Liver (tissue), 9 donors: ENCODE results near the gene RDH12. TPM values are rescaled to one million over a fixed set of nuclear protein-coding genes. Genes with fewer than 3 reads are reported as not detected.
"Not testable (repeated sequence)": the region's sequence is repeated elsewhere in the genome, so short reads cannot be mapped to it uniquely, and the experiment has no call there.

Experiments used
- DNase-seq: peaks from one replicate; pipeline ENCODE4 v3.0.0-alpha.2; 2017; ENCODE audit warnings: low spot score
- H3K27ac ChIP-seq, 2 donors: one replicate each; pipeline ENCODE4 v1.7.0; 2013; ENCODE audit warnings: inconsistent platforms in 2 of 2, low read length in 2 of 2, control low read depth in 1 of 2, low read depth in 1 of 2, mild to moderate bottlenecking in 1 of 2
- H3K27me3 ChIP-seq, 4 donors: one replicate each; pipeline versions ENCODE4 v1.6.1 to v1.7.0; 2013; ENCODE audit warnings: low read length in 3 of 4, inconsistent platforms in 1 of 4, mild to moderate bottlenecking in 1 of 4, moderate library complexity in 1 of 4; ENCODE audit not compliant: control insufficient read depth in 4 of 4, insufficient read depth in 4 of 4
- H3K36me3 ChIP-seq, 4 donors: one replicate each; pipeline versions ENCODE4 v1.6.1 to v1.7.0; 2013; ENCODE audit warnings: low read length in 3 of 4, mild to moderate bottlenecking in 3 of 4, low read depth in 1 of 4, moderate library complexity in 1 of 4; ENCODE audit not compliant: control insufficient read depth in 4 of 4, insufficient read depth in 3 of 4
- H3K4me1 ChIP-seq, 4 donors: one replicate each; pipeline versions ENCODE4 v1.6.1 to v1.7.0; 2013; ENCODE audit warnings: low read length in 3 of 4, mild to moderate bottlenecking in 3 of 4, moderate library complexity in 1 of 4; ENCODE audit not compliant: control insufficient read depth in 4 of 4, insufficient read depth in 4 of 4
- H3K4me3 ChIP-seq, 3 donors: one replicate each; pipeline versions ENCODE4 v1.6.1 to v1.7.0; 2013; ENCODE audit warnings: low read length in 3 of 3, control low read depth in 1 of 3, low read depth in 1 of 3, mild to moderate bottlenecking in 1 of 3
- H3K9ac ChIP-seq, 2 donors: one replicate each; pipeline ENCODE4 v1.7.0; 2013; ENCODE audit warnings: low read length in 2 of 2, mild to moderate bottlenecking in 2 of 2, moderate library complexity in 2 of 2, control low read depth in 1 of 2, low read depth in 1 of 2
- H3K9me3 ChIP-seq, 4 donors: one replicate each; pipeline versions ENCODE4 v1.6.1 to v1.7.0; 2013; ENCODE audit warnings: low read length in 3 of 4; ENCODE audit not compliant: control insufficient read depth in 4 of 4
- ATF3 ChIP-seq: IDR thresholded peaks from 2 replicates; pipeline ENCODE4 v1.6.1; 2016; ENCODE audit warnings: antibody characterized with exemption
- EGR1 ChIP-seq, 2 donors: IDR thresholded peaks; 2 replicates each; pipeline ENCODE4 v1.6.1; 2016 to 2018; ENCODE audit warnings: antibody characterized with exemption in 2 of 2, low read depth in 2 of 2
- FOXA1 ChIP-seq: IDR thresholded peaks from 2 replicates; pipeline ENCODE4 v1.6.1; 2016; ENCODE audit warnings: antibody characterized with exemption
- FOXA2 ChIP-seq: IDR thresholded peaks from 2 replicates; pipeline ENCODE4 v1.6.1; 2016; ENCODE audit warnings: antibody characterized with exemption
- GABPA ChIP-seq, 2 donors: IDR thresholded peaks in 1 of 2; conservative IDR thresholded peaks in 1 of 2; 2 replicates each; pipeline ENCODE4 v1.6.1; 2016; ENCODE audit warnings: antibody characterized with exemption in 2 of 2, mild to moderate bottlenecking in 1 of 2, moderate library complexity in 1 of 2
- HNF4A ChIP-seq, 2 donors: conservative IDR thresholded peaks; 2 replicates each; pipeline ENCODE4 v1.6.1; 2016; ENCODE audit warnings: antibody characterized with exemption in 2 of 2, mild to moderate bottlenecking in 2 of 2
- HNF4G ChIP-seq: IDR thresholded peaks from 2 replicates; pipeline ENCODE4 v1.6.1; 2016; ENCODE audit warnings: antibody characterized with exemption
- JUND ChIP-seq, 2 donors: IDR thresholded peaks; 2 replicates each; pipeline ENCODE4 v1.6.1; 2016; ENCODE audit warnings: antibody characterized with exemption in 2 of 2
- MAX ChIP-seq: IDR thresholded peaks from 2 replicates; pipeline ENCODE4 v1.6.1; 2016; ENCODE audit warnings: antibody characterized with exemption
- NR2F2 ChIP-seq: IDR thresholded peaks from 2 replicates; pipeline ENCODE4 v1.6.1; 2016; ENCODE audit warnings: antibody characterized with exemption
- RAD21 ChIP-seq, 2 donors: IDR thresholded peaks; 2 replicates each; pipeline ENCODE4 v1.6.1; 2016; ENCODE audit warnings: antibody characterized with exemption in 2 of 2, mild to moderate bottlenecking in 2 of 2
- REST ChIP-seq: IDR thresholded peaks from 2 replicates; pipeline ENCODE4 v1.6.1; 2016; ENCODE audit warnings: antibody characterized with exemption, mild to moderate bottlenecking
- RXRA ChIP-seq, 2 donors: IDR thresholded peaks; 2 replicates each; pipeline ENCODE4 v1.6.1; 2017 to 2018; ENCODE audit warnings: antibody characterized with exemption in 2 of 2, mild to moderate bottlenecking in 1 of 2
- SP1 ChIP-seq: IDR thresholded peaks from 2 replicates; pipeline ENCODE4 v1.6.1; 2018; ENCODE audit warnings: antibody characterized with exemption, mild to moderate bottlenecking
- TAF1 ChIP-seq: conservative IDR thresholded peaks from 2 replicates; pipeline ENCODE4 v1.6.1; 2016; ENCODE audit warnings: antibody characterized with exemption, mild to moderate bottlenecking
- YY1 ChIP-seq: IDR thresholded peaks from 2 replicates; pipeline ENCODE4 v1.6.1; 2016; ENCODE audit warnings: antibody characterized with exemption, mild to moderate bottlenecking
- ZBTB33 ChIP-seq: IDR thresholded peaks from 2 replicates; pipeline ENCODE4 v1.6.1; 2016; ENCODE audit warnings: antibody characterized with exemption
- WGBS: extraction: QIAGEN DNeasy Blood & Tissue Kit; methylation state at CpG from one replicate; pipeline ENCODE4 v1.1.7; 2013; 5-methylcytosine and 5-hydroxymethylcytosine counted together
- polyA plus RNA-seq, 2 donors: library from polyadenylated mRNA; stranded (reverse) in 1 of 2; unstranded in 1 of 2; fragments of 200-250 nt in 1 of 2; fragments of >200 nt in 1 of 2; fragmentation: Nextera tagmentation in 1 of 2; extraction: Ambion mirVana in 1 of 2; gene quantifications; one replicate each; pipeline versions ENCODE4 v1.2.1 to v1.2.3, GENCODE V29; 2013 to 2015
- total RNA-seq, 2 donors: library from RNA; depleted of rRNA; stranded (reverse); fragments of >200 nt; gene quantifications; one replicate each; pipeline ENCODE4 v1.2.3, GENCODE V29; 2014
- donor health status: healthy.
- donor health status: healthy.
- donor health status: healthy.
- donor health status: healthy.
- donor health status: healthy.

RDH12 gene
- total and polyA plus RNA-seq, 4 donors: 0.09 to 3.4 (median 0.91) TPM

GRCh38 chr14:67709346-67709745 is 7.7 kb downstream of the RDH12 start:
- not testable (repeated sequence) for H3K27me3 ChIP-seq, H3K36me3 ChIP-seq, H3K27ac ChIP-seq, H3K4me3 ChIP-seq, H3K9ac ChIP-seq, DNase-seq, H3K9me3 ChIP-seq
- peaks cover 0 to 15% (median 10%) of the 10 kb centered on the region in 4 donors for H3K4me1 ChIP-seq
- peak in 1 of 2 donors; percentile 24 for TF ChIP-seq HNF4A (conservative IDR thresholded peaks at IDR 0.05)
- TF ChIP-seq ATF3: peak; percentile 48

GRCh38 chr14:67709796-67710195 is 8.1 kb downstream of the RDH12 start:
- H3K36me3 ChIP-seq, H3K9ac ChIP-seq, H3K4me3 ChIP-seq, DNase-seq, H3K27ac ChIP-seq, H3K9me3 ChIP-seq, H3K27me3 ChIP-seq: not testable (repeated sequence)
- peaks cover 0 to 11% (median 6%) of the 10 kb centered on the region in 4 donors for H3K4me1 ChIP-seq
- WGBS: 40% methylated on average over 1 of the region's 1 CpG

GRCh38 chr14:67710209-67710608 is 8.5 kb downstream of the RDH12 start:
- WGBS: 85% methylated on average over 2 of the region's 2 CpGs
- H3K9me3 ChIP-seq: no peaks in the 10 kb centered on the region
- no peak for DNase-seq
- no peak overlapping the region for H3K27ac ChIP-seq
- H3K4me3 ChIP-seq: no peak overlapping the region
- no peak overlapping the region for H3K9ac ChIP-seq
- TF ChIP-seq SP1: no peak
- no peak for TF ChIP-seq RAD21 (IDR thresholded peaks at IDR 0.05)
- no peak for TF ChIP-seq RXRA (IDR thresholded peaks at IDR 0.05)
- TF ChIP-seq GABPA (IDR thresholded peaks at IDR 0.05 in 1 of 2, conservative IDR thresholded peaks at IDR 0.05 in 1 of 2): no peak
- no peak for TF ChIP-seq ZBTB33
- no peak for TF ChIP-seq FOXA2
- TF ChIP-seq YY1: no peak
- TF ChIP-seq MAX: no peak
- no peak for TF ChIP-seq JUND (IDR thresholded peaks at IDR 0.05)
- TF ChIP-seq TAF1: no peak
- TF ChIP-seq HNF4G: no peak
- no peak for TF ChIP-seq FOXA1
- no peaks in the 10 kb centered on the region for H3K27me3 ChIP-seq
- no peaks in the 10 kb centered on the region for H3K36me3 ChIP-seq
- peaks cover 0 to 7% (median 5%) of the 10 kb centered on the region in 4 donors for H3K4me1 ChIP-seq

GRCh38 chr14:67717048-67717447 is 15.4 kb downstream of the RDH12 start:
- WGBS: 94% methylated on average over 1 of the region's 1 CpG
- no peaks in the 10 kb centered on the region for H3K27me3 ChIP-seq
- no peaks in the 10 kb centered on the region for H3K36me3 ChIP-seq
- H3K4me1 ChIP-seq: peaks cover 0 to 2% (median 0%) of the 10 kb centered on the region in 4 donors
- H3K27ac ChIP-seq: no peak overlapping the region
- no peaks in the 10 kb centered on the region for H3K9me3 ChIP-seq
- H3K9ac ChIP-seq: no peak overlapping the region
- no peak for DNase-seq
- no peak overlapping the region for H3K4me3 ChIP-seq
- TF ChIP-seq NR2F2 (no peak), FOXA1 (no peak), EGR1 (IDR thresholded peaks at IDR 0.05; ENCODE audit: low read depth in 2 of 2) (no peak), RXRA (IDR thresholded peaks at IDR 0.05) (no peak), FOXA2 (no peak), JUND (IDR thresholded peaks at IDR 0.05) (no peak), ATF3 (no peak), GABPA (IDR thresholded peaks at IDR 0.05 in 1 of 2, conservative IDR thresholded peaks at IDR 0.05 in 1 of 2) (no peak), REST (no peak), MAX (no peak)
